Activated CD4-positive, alpha-beta T cell treated with anti-CD3 and anti-CD28 coated beads, Interleukin-2, amount 10 ng/mL, durations not matched to agents 7 days and 5 days (primary cell): Measurements from ENCODE around the gene ZNF525. TPM values are rescaled to one million over a fixed set of nuclear protein-coding genes. Genes with fewer than 3 reads are reported as not detected.
"Not testable (repeated sequence)": the region's sequence is repeated elsewhere in the genome, so short reads cannot be mapped to it uniquely, and the experiment has no call there.

Experiments used
- CTCF ChIA-PET: fragments of 350-600 bp; sonication (Branson Sonifier 250); formaldehyde crosslinking; loops from one replicate; lab custom pipeline; 2021; ENCODE audit warnings: antibody characterized with exemption; lab: Charles Lee
- POLR2A ChIA-PET: fragments of 350-600 bp; sonication (Branson Sonifier 250); formaldehyde crosslinking; loops from one replicate; lab custom pipeline; 2021; ENCODE audit warnings: antibody characterized with exemption; lab: Charles Lee
- DNase-seq: peaks from one replicate; pipeline ENCODE4 v3.0.0-alpha.2; 2020
- H3K27ac Mint-ChIP-seq: one replicate; pipeline ENCODE4 v1.8.0; 2021; ENCODE audit warnings: mild to moderate bottlenecking, moderate library complexity, mixed read lengths
- H3K27me3 Mint-ChIP-seq: one replicate; pipeline ENCODE4 v1.8.0; 2021; ENCODE audit warnings: mixed read lengths
- H3K36me3 Mint-ChIP-seq: one replicate; pipeline ENCODE4 v1.8.0; 2021; ENCODE audit warnings: low read depth, mixed read lengths
- H3K4me1 Mint-ChIP-seq: one replicate; pipeline ENCODE4 v1.8.0; 2021; ENCODE audit warnings: mixed read lengths
- H3K4me3 Mint-ChIP-seq: one replicate; pipeline ENCODE4 v1.8.0; 2021; ENCODE audit warnings: mild to moderate bottlenecking, moderate library complexity, mixed read lengths
- H3K9me3 Mint-ChIP-seq: one replicate; pipeline ENCODE4 v1.8.0; 2021; ENCODE audit warnings: mixed read lengths
- total RNA-seq, 2 experiments: library from RNA; stranded (reverse); gene quantifications; one replicate each; pipeline ENCODE4 v1.2.3, GENCODE V29; 2021

ZNF525 gene
- 10 to 100 TPM; 14.5 to 20.7 TPM for total RNA-seq

GRCh38 chr19:53365134-53365898 is at the start of gene ZNF525:
Gene ZNF525, plus strand, starts transcription at chr19:53365705. Its CDS starts 6,577 bp downstream, at chr19:53372282.
- peaks cover 27% of the 10 kb centered on the region for H3K36me3 Mint-ChIP-seq
- no peaks in the 10 kb centered on the region for H3K27me3 Mint-ChIP-seq

GRCh38 chr19:53328967-53329366 is 36.5 kb upstream of the ZNF525 start:
- Mint-ChIP-seq H3K36me3 (peaks cover 19% of the 10 kb centered on the region), H3K4me1 (peaks cover 15% of the 10 kb centered on the region), H3K9me3 (peaks cover 35% of the 10 kb centered on the region), H3K27me3 (no peaks in the 10 kb centered on the region), H3K27ac (no peak overlapping the region), H3K4me3 (peak overlapping the region; percentile 25)
- no peak for DNase-seq
- CTCF ChIA-PET, result no interaction called here
- POLR2A ChIA-PET, result interaction anchor here (0.7 kb wide), 1 partner anchor 99 kb away, joined by 3 read pairs; no protein-coding TSS in a partner anchor

More at GRCh38 chr19:53365134-53365898, at the start of gene ZNF525:
- peaks cover 29% of the 10 kb centered on the region for H3K4me1 Mint-ChIP-seq
- peaks cover 37% of the 10 kb centered on the region for H3K9me3 Mint-ChIP-seq
- peak; percentile 96 for DNase-seq
- peak within 1 kb of the TSS; percentile 97 for H3K27ac Mint-ChIP-seq
- ChIA-PET CTCF (no interaction called here), POLR2A (no interaction called here)
- H3K4me3 Mint-ChIP-seq, result peak within 1 kb of the TSS; percentile 91

GRCh38 chr19:53332484-53332883 is 33.0 kb upstream of the ZNF525 start:
- DNase-seq, result no peak
- CTCF ChIA-PET, result no interaction called here
- Mint-ChIP-seq H3K4me3 (peak overlapping the region; percentile 88), H3K27ac (peak overlapping the region; percentile 19), H3K27me3 (no peaks in the 10 kb centered on the region), H3K9me3 (peaks cover 28% of the 10 kb centered on the region), H3K4me1 (peaks cover 30% of the 10 kb centered on the region), H3K36me3 (peaks cover 41% of the 10 kb centered on the region)
- POLR2A ChIA-PET, result no interaction called here

GRCh38 chr19:53333066-53333462 is 32.4 kb upstream of the ZNF525 start:
- Mint-ChIP-seq H3K36me3 (peaks cover 47% of the 10 kb centered on the region), H3K4me1 (peaks cover 30% of the 10 kb centered on the region)

GRCh38 chr19:53333463-53334449 is 31.7 kb upstream of the ZNF525 start, which contains the start of gene ZNF845:
Gene ZNF845, plus strand, starts transcription at chr19:53333749. Its CDS starts 7,559 bp downstream, at chr19:53341308.
- Mint-ChIP-seq H3K4me3 (peak within 1 kb of the TSS; percentile 88), H3K27ac (peak within 1 kb of the TSS; percentile 92), H3K4me1 (peaks cover 27% of the 10 kb centered on the region), H3K27me3 (no peaks in the 10 kb centered on the region), H3K9me3 (peaks cover 28% of the 10 kb centered on the region), H3K36me3 (peaks cover 52% of the 10 kb centered on the region)
- POLR2A ChIA-PET, result interaction anchor here (0.5 kb wide), 1 partner anchor 136 kb away, joined by 3 read pairs; no protein-coding TSS in a partner anchor
- CTCF ChIA-PET, result interaction anchor here (0.6 kb wide), 1 partner anchor 393 kb away, joined by 5 read pairs; no protein-coding TSS in a partner anchor
- DNase-seq, result peak; percentile 95

More at GRCh38 chr19:53333066-53333462, 32.4 kb upstream of the ZNF525 start:
- ChIA-PET CTCF (interaction anchor here (0.6 kb wide), 1 partner anchor 392 kb away, joined by 5 read pairs; no protein-coding TSS in a partner anchor), POLR2A (interaction anchor here (0.5 kb wide), 1 partner anchor 136 kb away, joined by 3 read pairs; no protein-coding TSS in a partner anchor)
- no peaks in the 10 kb centered on the region for H3K27me3 Mint-ChIP-seq
- H3K4me3 Mint-ChIP-seq, result peak overlapping the region; percentile 88
- peaks cover 30% of the 10 kb centered on the region for H3K9me3 Mint-ChIP-seq
- peak overlapping the region; percentile 92 for H3K27ac Mint-ChIP-seq
- peak; percentile 33 for DNase-seq

GRCh38 chr19:53344403-53344802 is 21.1 kb upstream of the ZNF525 start:
- H3K4me1 Mint-ChIP-seq, DNase-seq, H3K27me3 Mint-ChIP-seq, POLR2A ChIA-PET, H3K4me3 Mint-ChIP-seq, H3K27ac Mint-ChIP-seq, CTCF ChIA-PET: not testable (repeated sequence)
- Mint-ChIP-seq H3K9me3 (peaks cover 51% of the 10 kb centered on the region), H3K36me3 (peaks cover 96% of the 10 kb centered on the region)

- peaks cover 61% of the 10 kb centered on the region for H3K9me3 Mint-ChIP-seq
- no peaks in the 10 kb centered on the region for H3K27me3 Mint-ChIP-seq
- no peaks in the 10 kb centered on the region for H3K4me1 Mint-ChIP-seq
- no peak for DNase-seq
- no peak overlapping the region for H3K4me3 Mint-ChIP-seq
- CTCF ChIA-PET, result no interaction called here
- no peak overlapping the region for H3K27ac Mint-ChIP-seq
- POLR2A ChIA-PET, result no interaction called here
- peaks cover 49% of the 10 kb centered on the region for H3K36me3 Mint-ChIP-seq
Measured at GRCh38 chr19:53355739-53356138, 9.8 kb upstream of the ZNF525 start.

- no peak overlapping the region for H3K27ac Mint-ChIP-seq
- no peaks in the 10 kb centered on the region for H3K4me1 Mint-ChIP-seq
- peaks cover 27% of the 10 kb centered on the region for H3K36me3 Mint-ChIP-seq
- H3K27me3 Mint-ChIP-seq, result no peaks in the 10 kb centered on the region
- CTCF ChIA-PET, result interaction anchor here (0.5 kb wide), 1 partner anchor 287 kb away, joined by 3 read pairs; no protein-coding TSS in a partner anchor
- no peak overlapping the region for H3K4me3 Mint-ChIP-seq
- DNase-seq, result no peak
- H3K9me3 Mint-ChIP-seq, result peaks cover 55% of the 10 kb centered on the region
- POLR2A ChIA-PET, result no interaction called here
Measured at GRCh38 chr19:53357821-53358581, 7.5 kb upstream of the ZNF525 start.

GRCh38 chr19:53360056-53360455 is 5.4 kb upstream of the ZNF525 start:
- DNase-seq, H3K27ac Mint-ChIP-seq, H3K4me3 Mint-ChIP-seq, CTCF ChIA-PET, H3K27me3 Mint-ChIP-seq, POLR2A ChIA-PET, H3K4me1 Mint-ChIP-seq: not testable (repeated sequence)
- H3K36me3 Mint-ChIP-seq, result peaks cover 19% of the 10 kb centered on the region
- peaks cover 50% of the 10 kb centered on the region for H3K9me3 Mint-ChIP-seq

- Mint-ChIP-seq H3K4me3 (peak overlapping the region; percentile 91), H3K4me1 (peaks cover 29% of the 10 kb centered on the region), H3K27ac (peak overlapping the region; percentile 97), H3K36me3 (peaks cover 32% of the 10 kb centered on the region), H3K27me3 (no peaks in the 10 kb centered on the region), H3K9me3 (peaks cover 39% of the 10 kb centered on the region)
- CTCF ChIA-PET, result no interaction called here
- POLR2A ChIA-PET, result no interaction called here
- peak; percentile 44 for DNase-seq
Measured at GRCh38 chr19:53365899-53366493, 491 bp downstream of the ZNF525 start.

- H3K27me3 Mint-ChIP-seq, result no peaks in the 10 kb centered on the region
- peaks cover 33% of the 10 kb centered on the region for H3K9me3 Mint-ChIP-seq
- DNase-seq, result no peak
- peaks cover 5% of the 10 kb centered on the region for H3K4me1 Mint-ChIP-seq
- H3K36me3 Mint-ChIP-seq, result peaks cover 73% of the 10 kb centered on the region
- ChIA-PET CTCF (no interaction called here), POLR2A (no interaction called here)
- peak overlapping the region; percentile 2 for H3K27ac Mint-ChIP-seq
- H3K4me3 Mint-ChIP-seq, result no peak overlapping the region
Measured at GRCh38 chr19:53372196-53372595, 6.7 kb downstream of the ZNF525 start.
